GM19238 (cell line): ENCODE data around the gene SH2D7.

Experiments used
- DNase-seq: peaks from one replicate; pipeline ENCODE4 v3.0.0; 2011; ENCODE audit warnings: low spot score; ENCODE audit not compliant: insufficient read length

Gene SH2D7

GRCh38 chr15:78092261-78093041, at the start of gene SH2D7:
Gene SH2D7 (plus strand): TSS chr15:78092561. CDS start chr15:78092585, 24 bp downstream.
- DNase-seq, result no peak

DNA sequence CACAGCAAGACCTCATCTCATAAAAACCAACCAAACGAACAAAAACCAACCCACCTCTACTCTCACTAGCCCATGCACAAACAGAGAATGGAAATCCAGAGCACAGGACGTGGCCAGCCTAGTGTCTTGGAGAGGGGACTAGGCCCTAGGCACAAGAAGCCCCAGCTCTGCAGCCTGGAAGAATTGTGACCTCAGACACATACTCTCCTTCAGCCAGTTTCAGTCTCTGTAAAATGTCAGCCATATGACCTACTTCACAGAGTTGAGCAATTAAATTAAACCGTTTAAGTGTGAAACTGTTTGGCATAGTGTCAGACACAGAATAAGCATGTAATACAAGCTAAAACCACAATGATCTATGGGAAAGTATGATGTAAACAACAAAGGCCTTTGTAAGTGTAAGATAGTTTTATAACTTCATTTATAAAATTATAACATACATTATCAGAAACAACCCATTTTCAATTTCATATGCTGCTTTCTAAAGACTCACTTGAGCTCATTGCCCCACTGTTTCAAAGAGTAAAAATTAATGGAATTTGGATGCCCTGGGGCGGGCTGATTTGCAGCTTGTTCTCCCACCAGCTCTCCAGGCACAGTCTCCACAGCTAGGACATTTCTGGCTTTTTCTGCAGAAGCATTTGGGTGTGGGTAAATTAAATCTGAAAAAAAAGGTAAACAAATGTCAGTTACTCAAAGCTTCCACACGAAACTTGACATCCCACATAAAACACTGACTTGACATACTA, 47.8 kb upstream of the SH2D7 start:
- DNase-seq, result no peak

GRCh38 chr15:78045189-78045588, 47.2 kb upstream of the SH2D7 start:
- no peak for DNase-seq

DNA sequence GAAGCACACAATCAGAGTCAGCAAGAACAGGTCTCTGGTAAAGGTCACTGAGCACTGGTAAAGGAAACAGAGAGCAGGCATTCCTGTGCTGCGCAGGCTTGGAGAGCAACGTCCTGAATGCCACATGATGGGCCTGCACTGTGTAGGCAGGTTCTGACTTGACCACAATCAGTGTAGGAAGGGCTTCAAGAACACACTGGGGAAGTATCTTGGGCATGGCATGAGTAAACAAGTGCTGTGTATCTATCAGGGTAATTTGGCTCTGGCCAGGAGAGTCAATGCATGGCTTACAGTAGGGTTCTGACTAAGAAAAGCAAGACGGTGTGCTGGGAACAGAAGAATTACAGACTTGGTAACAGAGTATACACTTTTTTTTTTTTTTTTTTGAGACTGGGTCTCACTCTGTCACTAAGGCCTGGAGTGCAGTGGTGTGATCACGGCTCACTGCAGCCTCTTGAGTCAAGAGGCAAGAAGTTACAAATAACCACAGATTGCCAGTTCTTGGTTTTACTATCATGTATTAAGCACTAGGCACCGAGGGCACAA, 45.5 kb upstream of the SH2D7 start:
- DNase-seq, result no peak

DNA sequence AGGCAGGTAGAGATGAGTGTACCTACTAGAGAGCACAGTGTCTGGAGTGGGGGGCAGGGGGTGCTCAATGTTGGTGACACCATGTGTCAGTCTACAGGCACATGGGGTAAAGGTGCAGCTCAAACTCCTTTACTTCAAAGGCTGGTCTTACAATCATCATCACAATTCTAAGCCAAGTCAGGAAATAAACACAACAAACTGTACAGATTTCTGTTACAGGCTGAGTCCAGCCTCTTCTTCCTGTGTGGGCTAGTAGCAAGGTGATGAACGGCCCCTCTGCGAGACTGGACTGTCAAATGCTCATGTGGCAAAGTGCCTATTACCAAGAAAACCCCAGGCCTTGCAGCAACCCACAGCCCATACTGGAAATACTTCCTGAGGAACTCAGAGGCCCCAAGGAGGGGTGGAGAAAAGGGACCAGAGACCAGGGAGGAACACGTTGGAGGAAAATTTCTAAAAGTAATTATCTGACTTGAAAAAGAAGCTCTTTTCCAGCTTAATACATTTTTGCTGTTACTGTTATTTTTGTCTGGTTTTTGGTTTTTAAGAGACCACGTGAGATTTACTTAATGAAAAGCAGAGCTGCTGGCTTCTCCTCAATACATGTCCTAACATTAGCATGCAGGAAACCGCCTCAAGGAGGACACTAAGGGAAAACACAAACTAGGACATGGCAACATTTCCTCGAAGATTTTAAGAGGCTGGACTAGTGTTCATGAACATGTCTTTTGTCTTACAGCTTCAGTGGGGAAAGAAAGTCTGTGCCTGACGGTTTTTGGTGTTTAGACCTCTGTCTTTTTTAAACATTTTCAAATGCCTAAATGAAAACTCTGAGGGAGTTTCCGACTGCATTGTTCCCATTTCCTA, 44.4 kb upstream of the SH2D7 start:
- DNase-seq, result no peak

- no peak for DNase-seq
These were observed 43.8 kb upstream of the SH2D7 start for GRCh38 chr15:78048628-78048920.

DNA sequence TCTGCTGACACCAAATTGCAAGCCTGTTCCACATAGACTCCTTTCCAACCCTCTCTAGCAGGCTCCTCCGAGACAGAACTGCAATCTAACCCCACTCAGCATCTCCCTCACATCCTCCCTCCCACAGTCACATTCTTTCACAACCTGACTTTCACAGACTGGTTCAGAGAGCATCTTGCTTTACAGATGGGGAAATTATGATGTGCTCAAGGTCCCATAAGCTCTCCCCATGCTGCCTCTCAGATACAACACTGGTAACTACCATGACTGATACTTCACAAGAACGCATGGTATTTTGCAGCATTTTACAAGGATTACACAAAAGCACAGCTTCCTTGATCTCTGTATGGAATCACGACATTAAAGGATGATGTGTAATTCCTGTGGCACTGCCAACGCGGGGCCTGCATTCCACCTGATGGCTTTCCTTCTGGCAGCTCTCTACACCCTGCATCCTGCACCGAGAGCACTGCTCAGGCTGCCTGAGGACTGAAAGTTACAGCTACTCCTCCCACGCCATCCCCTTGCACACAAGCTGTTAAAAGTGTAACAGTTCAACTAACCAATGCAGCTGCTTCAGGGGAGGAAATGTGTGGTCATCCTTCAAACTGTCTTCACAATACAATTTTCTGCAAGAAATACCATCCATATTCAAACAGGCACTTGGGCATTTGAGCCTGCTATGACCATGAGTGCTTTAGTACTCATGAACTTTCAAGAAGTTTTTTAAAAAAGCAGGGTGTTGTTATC, 42.5 kb upstream of the SH2D7 start:
- peak; percentile 58 for DNase-seq

DNA sequence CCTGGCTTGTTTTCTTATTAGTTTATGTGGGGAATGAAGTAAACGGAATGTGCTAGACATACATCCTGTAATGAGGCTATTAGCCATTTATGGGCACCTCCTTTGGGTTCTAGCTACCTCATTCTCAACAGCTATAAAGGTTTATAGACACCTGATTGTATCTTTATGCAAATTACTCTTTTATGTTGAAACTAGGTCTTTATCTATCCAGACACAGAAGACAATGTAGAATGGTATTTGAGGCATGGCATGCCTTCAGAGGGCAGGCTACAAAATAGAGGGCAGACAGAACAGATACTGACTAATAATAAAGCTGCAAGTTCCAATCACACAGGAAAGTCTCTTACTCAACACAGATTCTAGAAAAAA, 41.9 kb upstream of the SH2D7 start:
- no peak for DNase-seq

DNA sequence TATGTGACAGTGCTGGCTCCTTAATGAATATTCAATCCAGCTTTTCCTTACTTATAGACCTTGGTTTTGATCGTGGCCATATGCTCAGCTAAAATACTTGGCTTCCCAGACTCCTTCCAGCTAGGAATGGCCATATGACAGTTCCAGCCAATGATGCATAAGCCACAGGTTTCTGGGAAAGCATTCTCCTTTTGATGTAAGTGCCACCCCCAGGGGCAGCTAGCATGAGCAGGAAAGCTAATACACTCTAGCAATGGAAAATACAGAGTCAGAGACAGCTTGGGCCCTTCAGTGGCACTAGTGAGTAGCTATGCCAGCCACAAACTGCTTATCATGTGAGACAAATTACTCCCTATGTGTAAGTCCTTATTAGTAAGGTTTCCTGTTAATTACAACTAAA, 41.5 kb upstream of the SH2D7 start:
- no peak for DNase-seq

DNA sequence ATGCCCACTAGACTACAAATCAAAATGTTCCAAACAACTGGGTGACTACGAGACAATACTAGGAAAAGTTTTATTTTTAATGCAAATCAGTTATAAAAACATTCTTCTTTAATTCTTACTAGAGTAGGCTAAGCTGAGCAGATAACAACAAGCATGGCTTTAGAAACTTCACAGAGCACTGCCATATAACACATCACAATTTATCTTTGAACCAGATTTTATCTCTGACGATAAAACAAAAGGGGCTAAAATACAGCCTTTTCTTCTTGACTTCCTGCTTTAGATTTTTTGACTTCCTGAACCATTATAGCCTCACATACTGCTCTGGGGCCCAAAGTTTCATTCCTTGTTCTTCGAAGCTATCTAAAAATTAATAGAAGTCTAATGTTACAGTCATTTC, 40.8 kb upstream of the SH2D7 start:
- no peak for DNase-seq

DNA sequence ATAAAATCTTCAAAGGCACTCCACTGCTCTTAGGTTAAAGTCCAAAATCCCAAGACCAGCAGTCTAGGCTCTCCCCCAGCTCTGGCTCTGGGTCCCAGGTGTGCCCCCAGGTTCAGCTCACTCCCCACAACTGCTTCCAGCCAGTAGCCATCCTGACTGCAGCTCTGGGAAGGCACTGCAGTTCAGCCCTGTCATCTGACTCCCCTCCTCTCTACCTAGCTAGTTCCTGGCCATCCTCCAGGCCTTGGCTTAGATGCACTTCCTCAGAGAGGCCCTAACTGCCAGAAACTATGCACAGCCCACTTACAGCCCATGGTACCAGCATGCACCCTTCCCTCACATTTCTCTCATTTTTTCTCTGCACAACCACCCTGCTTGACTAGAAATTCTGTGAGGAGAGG, 40.4 kb upstream of the SH2D7 start:
- no peak for DNase-seq

DNA sequence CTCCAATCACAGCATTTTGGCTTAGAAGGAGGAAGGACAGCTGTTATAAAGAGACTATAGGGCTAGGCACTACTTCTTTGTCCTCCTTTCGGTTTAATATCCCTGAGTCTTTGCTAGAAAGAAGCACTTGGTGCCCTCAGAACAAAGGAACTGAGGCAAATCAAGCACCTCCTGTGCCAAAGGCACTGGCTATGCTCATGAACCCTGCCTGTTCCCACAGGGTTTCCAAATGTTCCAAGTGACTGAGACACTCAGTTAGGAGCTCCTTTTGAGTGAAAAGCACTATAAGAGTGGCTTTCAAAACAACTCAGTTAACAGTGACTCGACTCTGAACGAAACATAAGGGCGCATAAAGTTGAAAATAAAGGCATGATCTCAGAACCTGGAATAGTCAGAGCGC, 39.8 kb upstream of the SH2D7 start:
- DNase-seq, result no peak

DNA sequence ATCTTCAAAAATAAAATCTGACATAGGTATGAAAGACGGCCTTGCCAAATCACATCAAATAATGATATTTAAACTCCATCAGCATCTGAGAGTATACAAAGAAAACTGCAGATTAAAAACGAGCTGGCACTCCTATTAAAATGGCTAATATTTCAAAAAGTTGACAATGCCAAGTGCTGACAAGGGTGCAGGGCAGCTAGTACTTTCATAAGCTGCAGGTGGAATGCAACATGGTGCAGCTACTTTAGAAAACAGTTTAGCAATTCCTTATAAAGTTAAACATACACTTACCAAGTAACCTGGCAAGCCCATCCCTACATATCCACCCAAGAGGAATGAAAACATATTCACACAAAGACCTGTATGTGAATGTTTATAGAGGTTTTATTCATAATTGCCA, 37.8 kb upstream of the SH2D7 start:
- DNase-seq, result no peak

DNA sequence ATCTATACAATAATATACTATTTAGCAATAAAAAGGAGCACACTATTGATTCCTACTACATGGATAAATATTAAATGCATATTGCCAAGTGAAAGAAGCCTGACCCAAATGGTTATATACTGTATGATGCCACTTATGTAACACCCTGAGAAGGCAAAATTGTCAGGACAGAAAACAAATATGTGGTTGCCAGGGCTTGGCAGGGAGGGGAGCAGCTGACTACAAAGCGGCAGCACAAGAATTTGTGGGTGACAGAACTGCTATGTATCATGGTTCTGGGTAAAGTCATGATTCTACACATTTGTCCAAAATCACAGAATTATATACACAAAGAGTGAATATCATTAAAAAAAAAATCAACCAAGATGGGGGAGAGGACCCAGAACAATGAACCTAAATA, 37.4 kb upstream of the SH2D7 start:
- no peak for DNase-seq

DNA sequence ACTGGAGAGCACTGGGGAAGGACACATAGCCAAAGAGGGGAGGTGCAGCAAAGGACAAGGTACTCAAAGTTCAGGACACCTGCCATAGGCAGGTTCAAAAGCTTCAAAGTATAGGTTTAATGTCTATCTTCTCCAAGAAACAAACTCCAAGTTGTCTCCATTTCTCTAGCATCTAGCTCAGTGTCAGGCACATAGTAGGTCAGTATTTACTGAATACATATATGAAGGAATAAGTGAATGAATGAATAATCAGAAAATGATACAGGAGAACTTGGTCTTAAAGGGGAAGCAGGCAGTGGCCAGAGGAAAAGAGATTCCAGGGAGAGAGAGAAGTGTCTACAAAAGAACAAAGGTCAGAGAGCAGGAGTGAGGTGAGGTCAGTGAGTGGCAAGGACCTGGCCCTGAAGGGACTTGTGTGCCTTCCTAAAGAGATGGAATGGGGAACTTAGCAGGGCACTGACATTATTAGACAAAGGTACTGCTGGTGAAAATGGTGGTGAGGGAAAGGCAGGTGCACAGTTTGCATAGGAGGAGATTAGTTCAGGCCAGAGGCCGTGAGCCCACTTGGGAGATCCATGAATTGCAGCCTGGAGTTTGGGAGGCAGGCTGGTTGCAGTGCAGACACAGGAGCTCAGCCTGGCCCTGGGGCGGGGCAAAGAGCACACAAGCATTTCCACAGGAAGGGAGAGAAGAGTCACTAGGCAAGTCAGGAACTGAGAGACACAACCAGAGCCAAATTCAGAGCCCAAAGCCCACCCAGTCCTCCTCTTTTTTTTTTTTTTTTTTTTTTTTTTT, 36.2 kb upstream of the SH2D7 start:
- no peak for DNase-seq

DNA sequence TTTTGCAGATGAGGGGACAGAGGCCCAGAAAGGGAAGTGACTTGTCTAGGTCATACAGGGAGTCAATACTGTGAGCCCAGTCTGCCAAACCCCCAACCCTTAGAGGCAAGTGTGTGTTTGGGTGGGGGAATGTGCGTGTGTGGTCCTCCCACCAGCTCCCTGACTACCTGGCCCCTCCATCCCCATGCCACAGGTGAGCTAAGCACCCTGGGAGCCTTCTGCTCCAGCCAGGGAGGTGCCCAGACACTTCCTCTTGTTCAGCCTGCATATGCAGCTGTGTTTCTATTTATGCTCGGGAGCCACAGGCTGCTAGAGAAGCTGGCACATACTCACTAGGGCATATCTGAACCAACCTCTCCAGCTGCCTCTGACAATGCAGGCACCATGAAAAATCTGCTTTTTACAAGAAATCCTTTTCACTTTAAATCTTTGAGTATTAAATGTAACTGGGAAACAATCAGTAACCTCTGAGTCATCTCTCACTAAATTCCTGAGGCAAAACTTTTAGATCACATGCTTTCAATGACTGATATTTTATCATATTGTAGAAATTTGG, 35.6 kb upstream of the SH2D7 start:
- no peak for DNase-seq

- no peak for DNase-seq
These were observed 34.6 kb upstream of the SH2D7 start for GRCh38 chr15:78057803-78058202.

GRCh38 chr15:78058401-78058935, 33.9 kb upstream of the SH2D7 start:
- DNase-seq, result no peak

GRCh38 chr15:78059110-78059839, 33.1 kb upstream of the SH2D7 start:
- DNase-seq, result no peak
